OCI-LY7 (cell line): ENCODE data around the gene SLC16A10.

ENCODE experiments used
- EZH2phosphoT487 ChIP-seq: fragments of 200-600 bp; sonication (generic); IDR thresholded peaks from 2 replicates; pipeline ENCODE4 v1.6.1; 2018; ENCODE audit warnings: low read depth, borderline replicate concordance, mild to moderate bottlenecking, mixed run types, antibody characterized with exemption, low read length, moderate library complexity, mixed read lengths
- TF ChIP-seq, protein P1 (sequence below): fragments of 200-600 bp; sonication (generic); conservative IDR thresholded peaks from 2 replicates; pipeline ENCODE4 v1.5.1; 2014; ENCODE audit warnings: mild to moderate bottlenecking, antibody characterized with exemption, low read length, moderate library complexity, mixed read lengths

DNA sequence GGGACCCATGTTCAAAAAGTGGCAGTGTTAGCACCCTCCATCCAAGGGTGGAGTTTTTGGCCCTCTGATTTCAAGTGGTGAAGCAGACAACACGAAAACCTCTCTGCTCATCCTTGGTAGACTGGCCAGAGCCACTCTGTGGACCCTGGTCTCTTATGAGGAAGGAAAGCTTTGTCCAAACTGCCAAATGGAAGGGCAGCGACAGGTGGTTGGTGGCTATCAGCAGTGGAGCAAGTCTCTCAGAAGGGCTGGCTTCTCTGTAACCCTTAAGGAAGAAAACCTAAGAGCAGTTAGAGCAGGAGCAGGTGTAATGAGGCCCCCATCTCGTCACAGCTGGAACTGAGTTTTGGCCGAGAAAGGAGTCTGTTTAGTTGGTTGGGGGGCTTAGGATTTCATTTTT, 155.8 kb downstream of the SLC16A10 start:
- TF ChIP-seq, protein P1, sequence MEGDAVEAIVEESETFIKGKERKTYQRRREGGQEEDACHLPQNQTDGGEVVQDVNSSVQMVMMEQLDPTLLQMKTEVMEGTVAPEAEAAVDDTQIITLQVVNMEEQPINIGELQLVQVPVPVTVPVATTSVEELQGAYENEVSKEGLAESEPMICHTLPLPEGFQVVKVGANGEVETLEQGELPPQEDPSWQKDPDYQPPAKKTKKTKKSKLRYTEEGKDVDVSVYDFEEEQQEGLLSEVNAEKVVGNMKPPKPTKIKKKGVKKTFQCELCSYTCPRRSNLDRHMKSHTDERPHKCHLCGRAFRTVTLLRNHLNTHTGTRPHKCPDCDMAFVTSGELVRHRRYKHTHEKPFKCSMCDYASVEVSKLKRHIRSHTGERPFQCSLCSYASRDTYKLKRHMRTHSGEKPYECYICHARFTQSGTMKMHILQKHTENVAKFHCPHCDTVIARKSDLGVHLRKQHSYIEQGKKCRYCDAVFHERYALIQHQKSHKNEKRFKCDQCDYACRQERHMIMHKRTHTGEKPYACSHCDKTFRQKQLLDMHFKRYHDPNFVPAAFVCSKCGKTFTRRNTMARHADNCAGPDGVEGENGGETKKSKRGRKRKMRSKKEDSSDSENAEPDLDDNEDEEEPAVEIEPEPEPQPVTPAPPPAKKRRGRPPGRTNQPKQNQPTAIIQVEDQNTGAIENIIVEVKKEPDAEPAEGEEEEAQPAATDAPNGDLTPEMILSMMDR, result no peak
- TF ChIP-seq EZH2phosphoT487, result no peak
